ENCODE data around the gene HOXD12.
A peak's percentile ranks its signal among the peaks of the same experiment; 100 is the strongest.

The HOXD12 gene, protein sequence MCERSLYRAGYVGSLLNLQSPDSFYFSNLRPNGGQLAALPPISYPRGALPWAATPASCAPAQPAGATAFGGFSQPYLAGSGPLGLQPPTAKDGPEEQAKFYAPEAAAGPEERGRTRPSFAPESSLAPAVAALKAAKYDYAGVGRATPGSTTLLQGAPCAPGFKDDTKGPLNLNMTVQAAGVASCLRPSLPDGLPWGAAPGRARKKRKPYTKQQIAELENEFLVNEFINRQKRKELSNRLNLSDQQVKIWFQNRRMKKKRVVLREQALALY

GRCh38 chr2:176099728-176100546, at the start of gene HOXD12:
TSS of gene HOXD12 (plus strand) at chr2:176099795. CDS start at chr2:176099802, 7 bp downstream.
- no peak for DNase-seq

GRCh38 chr2:176056406-176056805, 43.2 kb upstream of the HOXD12 start:
- no peak for DNase-seq

DNA sequence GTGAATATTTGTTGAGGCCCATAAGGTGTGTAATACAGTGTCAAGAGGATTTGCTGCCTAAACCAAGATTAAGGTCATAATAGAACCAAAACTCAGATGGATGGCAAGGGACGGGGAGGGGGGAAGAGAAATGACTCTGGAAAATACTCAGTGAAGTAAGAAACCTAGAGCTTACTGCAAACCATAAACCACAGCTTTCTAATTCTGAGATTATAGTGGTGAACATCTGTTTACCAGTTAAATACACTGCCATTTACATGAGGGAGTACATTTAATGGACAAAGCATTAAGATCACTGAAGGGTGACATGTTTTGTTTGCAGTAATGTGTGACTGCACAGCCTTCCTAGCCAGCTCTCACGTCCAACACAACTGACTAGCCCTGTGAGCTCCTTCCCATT, 35.6 kb upstream of the HOXD12 start:
- DNase-seq: no peak

- no peak for DNase-seq
Observed at GRCh38 chr2:176066645-176067588, 32.7 kb upstream of the HOXD12 start.

- DNase-seq: no peak
Observed at GRCh38 chr2:176067589-176068418, 31.8 kb upstream of the HOXD12 start.

GRCh38 chr2:176068419-176068832, 31.2 kb upstream of the HOXD12 start:
- no peak for DNase-seq

DNA sequence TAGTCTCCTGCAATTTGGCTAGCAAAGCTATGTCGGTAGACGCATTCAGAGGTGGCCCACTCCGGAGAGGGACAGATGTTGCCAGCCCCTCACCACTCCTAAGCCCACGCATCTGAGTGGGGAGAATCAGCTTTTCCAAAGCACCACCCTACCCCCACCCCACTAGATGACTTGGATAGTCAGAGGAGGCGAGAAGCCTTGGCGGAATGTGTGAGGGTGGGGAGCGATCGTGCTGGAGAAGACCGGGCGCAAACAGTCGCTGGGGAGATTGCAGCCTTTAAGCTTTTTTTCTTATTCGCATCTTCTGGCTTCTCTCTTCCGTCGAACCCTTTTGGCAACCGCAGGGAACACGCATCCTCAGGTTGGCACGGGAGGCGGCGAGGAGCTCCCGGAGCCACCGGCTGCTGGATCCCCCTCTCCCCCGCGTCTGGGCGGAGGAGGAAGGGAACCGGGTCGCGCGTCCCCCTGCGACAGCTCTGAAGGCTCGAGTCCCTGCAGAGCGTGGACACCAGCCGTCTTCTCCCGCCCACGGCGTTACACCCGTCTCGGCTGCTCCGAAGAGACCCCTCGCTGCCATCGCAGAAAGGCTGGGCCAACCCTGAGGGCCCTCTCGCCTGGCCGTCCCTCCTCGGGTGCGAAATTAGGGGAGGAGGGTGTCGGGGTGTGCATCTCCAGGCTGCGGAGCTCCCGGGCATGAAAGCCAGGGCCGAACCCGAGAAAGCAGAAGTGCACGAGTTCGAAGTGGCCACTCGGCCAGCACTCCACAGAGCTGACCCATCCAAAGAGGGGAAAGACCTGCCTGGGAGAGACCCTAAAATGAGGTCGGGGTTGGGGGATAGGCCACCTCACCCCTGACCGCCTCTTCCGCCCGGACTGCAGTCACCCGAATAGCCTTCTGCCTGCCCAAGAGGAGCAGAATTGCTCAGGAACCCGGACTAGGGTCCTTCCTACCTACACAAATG, 28.0 kb upstream of the HOXD12 start:
- DNase-seq: no peak

DNA sequence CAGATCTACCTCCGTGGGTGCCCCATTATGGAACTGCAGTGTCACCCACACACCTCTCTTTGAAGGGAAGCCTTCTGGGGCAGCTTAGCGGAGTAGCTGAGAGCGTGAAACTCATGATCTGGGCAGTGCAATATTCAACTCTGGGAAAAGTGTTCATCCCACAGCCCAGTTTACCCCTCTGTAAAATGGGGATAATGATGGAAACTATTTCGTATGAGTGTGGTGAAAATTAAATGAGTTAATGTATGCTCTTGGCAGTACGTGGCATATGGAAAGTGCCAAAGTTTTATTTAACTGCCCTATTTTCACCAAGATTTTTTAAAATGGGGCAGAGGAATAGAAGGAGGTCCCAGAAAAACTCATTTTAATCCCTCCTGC, 27.3 kb upstream of the HOXD12 start:
- DNase-seq: no peak

DNA sequence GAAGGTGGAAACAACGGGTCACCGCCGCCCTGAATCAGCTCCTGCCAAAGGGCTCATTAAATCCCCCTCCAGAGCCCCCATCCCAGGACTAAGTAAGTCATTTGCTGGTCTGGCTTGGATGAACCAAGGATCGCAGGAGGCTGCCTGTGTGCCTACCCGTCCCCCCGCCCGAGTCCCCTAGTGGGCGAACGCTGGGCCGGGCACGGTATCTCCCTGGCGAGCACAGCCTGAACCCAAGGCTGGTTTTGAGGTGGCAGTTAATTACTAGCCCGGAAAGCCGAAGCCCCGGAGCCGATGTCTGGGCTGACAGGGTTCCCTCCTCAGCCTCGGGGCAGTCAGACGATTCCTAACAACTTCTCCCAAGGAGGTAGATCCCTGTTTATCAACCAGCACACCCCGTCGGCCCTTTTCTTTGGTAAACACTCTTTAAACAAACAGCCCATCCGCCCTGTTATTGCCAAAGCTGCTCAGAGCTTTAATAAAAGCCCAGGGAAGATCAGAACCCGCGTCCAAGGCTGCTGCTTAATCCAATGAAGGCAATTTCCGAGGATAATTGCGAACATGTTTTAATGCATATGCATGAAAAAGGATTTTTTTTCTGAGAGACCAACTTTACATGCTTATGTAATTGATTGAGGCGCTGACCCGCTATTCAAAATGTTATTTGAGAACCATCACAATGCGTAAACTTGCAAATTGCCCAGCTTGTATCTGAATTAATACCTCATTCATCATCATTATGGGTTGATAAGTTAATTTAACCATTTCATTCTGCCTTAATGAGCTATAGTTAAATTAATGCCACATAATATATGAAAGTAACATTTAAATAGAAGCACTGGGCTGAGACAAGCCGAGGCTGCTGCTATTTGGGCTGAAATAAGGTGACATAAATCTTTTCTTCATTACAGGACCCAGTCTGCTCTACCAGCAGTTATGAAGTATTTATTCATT, 26.4 kb upstream of the HOXD12 start:
- DNase-seq: no peak

DNA sequence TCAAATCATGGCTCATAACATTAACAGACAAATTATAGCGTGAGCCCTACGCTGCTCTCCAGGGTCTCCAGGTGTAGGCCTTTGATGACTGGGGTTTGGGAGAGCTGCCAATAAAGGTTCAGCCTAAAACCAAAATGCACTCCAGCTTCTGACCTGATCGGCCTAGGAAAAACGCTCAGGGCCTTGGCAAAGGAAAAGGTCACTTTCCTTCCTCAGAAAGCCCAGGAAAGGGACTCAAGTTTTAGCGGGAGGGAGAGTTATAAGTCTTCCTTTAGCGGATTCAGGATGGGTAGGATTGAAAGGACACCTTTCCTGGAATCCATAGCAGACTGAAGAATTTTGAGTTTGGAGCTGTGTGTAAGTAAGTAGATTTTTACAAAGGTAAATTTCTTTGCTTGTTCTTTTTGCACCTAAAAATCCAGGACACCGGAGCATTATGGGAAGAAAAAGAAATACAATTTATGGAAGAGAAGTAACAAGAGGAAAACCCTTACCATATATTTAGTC, 24.6 kb upstream of the HOXD12 start:
- no peak for DNase-seq

DNA sequence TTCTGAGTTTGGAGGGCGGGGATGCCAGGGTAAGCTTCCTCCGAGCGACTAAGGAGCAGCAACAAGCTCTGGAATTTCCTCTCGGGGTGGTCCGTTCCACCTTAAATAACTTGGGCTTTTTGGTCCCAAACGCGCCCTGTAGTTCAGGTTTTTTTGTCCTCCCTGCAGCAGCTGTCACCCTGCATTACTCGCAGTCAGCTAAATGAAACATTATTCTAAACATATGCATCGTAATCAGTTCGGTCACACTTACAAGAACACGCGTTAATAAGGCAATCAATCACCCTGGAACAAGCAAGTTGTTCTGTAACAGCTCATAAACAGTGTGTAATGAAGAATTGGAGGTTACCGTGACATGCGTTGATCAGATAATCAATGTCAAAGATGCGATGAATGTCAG, 24.1 kb upstream of the HOXD12 start:
- peak; percentile 10 for DNase-seq

- no peak for DNase-seq
Observed at GRCh38 chr2:176076063-176076462, 23.5 kb upstream of the HOXD12 start.

DNA sequence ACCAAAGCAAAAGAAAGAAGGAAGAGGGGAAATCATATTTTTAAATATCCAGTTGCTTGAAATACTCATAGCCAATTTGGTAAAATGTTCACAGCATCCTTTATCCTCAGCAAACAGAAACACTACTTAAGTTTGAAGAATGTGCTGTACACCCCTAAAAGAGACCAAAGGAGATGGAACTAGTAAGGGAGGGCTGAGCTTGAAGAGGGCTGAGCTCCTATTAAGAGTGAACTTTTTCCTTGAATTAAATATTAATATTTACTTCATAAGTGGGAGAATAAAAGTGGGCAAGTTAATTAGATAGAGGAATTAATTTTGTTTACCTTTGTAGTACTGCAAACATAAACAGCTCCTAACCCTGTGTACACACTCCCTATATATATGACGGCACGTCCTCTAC, 22.8 kb upstream of the HOXD12 start:
- no peak for DNase-seq

DNA sequence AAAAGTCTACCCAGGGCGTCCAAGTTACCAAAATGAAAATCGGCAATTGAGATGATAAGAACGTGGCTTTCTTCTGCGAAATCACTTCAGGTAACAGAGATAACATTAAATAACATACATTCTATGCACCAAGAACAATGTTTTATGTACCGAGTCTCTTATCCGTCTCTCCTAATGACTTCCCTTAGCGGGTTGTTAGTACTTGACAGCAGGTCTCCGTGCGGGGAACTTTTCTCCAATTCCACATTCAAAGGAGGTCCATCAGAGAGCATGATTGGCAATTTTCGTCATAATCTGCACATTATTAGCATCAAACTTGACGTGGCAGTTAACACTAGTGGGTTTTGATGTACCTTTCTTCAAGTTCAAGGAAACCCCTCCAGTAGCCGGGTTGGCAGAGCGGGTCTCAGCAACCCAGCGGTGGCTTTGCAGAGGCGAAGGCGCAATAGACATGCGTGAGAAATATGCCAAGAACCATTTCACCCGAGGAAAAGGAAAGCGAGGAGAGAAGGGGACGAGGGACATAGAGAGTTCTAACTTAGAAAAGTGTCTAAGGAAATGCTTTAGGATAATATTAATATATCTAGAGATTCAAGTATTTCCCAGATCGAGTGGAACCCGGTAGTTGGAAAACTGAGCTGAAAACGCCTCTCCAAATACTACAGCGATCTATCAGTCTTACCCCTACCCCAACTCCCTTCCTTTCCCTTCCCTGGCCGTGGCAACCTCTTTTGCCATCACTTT, 20.9 kb upstream of the HOXD12 start:
- DNase-seq: no peak

GRCh38 chr2:176079285-176079830, 20.2 kb upstream of the HOXD12 start:
- no peak for DNase-seq

- no peak for DNase-seq
Observed at GRCh38 chr2:176079831-176080539, 19.6 kb upstream of the HOXD12 start.

DNA sequence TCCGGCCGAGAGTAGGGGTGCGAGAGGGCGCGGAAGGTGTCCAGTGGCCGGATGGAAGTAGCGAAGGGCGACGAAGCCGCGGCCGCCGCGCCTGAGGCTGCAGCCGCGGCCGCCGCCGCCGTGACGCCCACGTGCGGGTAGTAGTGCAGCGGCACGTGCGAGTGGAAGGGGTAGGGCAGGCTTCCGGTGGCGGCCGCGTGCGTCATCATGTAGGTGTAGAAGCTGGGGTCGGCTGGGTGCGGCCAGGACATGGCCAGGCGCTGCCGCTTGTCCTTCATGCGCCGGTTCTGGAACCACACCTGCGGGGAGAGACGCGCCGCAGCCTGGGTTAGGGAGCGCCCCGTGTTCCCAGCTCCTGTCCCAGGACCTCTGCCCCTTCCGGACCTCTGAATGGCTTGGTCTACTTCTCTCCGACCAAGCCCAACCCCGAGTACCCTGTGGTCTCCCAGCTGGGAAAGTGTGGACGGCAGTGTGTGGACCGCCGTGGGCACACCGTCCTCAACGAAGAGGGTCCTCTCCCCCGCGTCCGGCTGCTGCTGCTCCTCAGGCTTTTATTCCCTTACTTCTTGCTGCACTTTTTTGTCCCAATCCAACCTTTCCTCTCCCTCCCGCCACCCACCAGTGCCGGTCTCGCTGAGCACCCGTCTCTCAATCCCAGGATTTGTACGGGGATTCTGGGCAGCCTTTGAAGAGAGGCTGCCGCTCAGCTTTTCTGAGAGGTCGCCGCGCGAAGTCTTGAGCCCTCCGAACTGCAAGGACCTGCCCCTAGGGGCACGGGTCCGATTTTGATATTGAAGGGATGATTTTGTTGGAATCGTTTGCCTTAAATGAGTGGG, 18.8 kb upstream of the HOXD12 start:
- no peak for DNase-seq

All from OCI-M1 (cell line).